Endometrial microvascular endothelial cells (primary cell): ENCODE measurements around the gene WDPCP. TPM values are rescaled to one million over a fixed set of nuclear protein-coding genes. Genes with fewer than 3 reads are reported as not detected.

Experiments
- in situ Hi-C: cut with HindIII; loops from 2 replicates; pipeline ENCODE4 v1.10.0; 2017; ENCODE audit warnings: low sequenced_read_pairs, low pct_unique_long_range_greater_than_20kb; ENCODE audit errors: inconsistent ontology term
- total RNA-seq: library from RNA; depleted of rRNA; stranded (reverse); fragments of >200 nt; gene quantifications from one replicate; pipeline ENCODE4 v1.2.3, GENCODE V29; 2015; ENCODE audit errors: inconsistent ontology term

Gene WDPCP
- total RNA-seq, 1 donor from 2014 or later, result 3.2 TPM

DNA sequence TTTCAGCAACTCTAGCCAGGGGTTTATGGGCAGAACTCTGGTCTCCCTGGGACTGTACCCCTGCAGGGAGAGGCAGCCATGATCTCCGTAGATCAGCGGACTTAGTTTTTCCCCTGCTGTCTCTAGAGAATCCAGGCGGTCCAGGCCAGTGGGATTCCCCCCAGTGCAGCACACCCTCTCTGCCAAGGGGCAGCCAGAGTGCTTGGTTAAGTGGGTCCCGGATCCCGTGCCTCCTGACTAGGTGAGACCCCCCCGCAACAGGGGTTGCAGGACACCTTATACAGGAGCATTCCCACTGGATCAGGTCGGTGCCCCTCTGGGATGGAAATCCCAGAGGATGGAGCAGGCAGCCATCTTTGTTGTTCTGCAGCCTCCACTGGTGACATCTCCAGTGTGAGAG is 33.0 kb downstream of the WDPCP start:
- in situ Hi-C loops, result no loop called here

DNA sequence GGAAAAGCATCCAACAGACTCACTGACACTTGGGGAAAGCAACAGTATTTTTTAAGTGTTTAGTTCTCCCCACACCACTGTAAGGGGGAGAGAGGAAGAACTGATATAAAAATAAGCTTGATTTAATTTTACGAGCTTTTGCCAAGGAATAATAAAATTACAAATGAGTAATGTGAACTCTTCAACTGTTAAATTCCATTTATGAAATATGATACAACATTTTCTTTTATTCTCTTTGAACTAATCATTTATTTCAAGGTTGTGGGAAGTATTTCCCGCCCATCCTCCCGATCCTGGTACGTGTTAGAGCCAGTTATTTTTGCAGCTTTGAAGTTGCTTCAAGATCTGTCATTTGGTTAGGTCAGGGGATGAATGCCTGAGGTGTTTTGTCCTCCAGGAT is 35.2 kb downstream of the WDPCP start:
- in situ Hi-C loops, result no loop called here

DNA sequence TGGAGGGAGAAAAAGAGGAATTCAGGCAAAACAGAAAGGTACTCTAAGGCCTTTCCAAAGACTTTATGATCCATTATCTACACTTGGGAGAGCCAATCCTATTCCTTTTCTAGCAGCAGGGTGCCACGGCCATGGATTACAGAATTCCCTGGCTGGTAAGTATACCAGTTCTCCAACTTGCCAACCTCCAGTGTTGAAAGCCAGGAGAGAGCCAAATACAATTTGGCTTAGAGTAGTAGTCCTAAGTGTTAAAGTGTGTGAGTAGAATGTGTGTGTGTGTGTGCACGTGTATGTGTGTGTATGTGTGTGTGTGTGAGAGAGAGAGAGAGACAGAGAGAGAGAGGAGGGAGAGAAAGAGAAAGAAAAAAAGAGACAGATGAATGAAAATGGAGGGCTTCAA is 43.3 kb downstream of the WDPCP start:
- in situ Hi-C loops, result no loop called here

DNA sequence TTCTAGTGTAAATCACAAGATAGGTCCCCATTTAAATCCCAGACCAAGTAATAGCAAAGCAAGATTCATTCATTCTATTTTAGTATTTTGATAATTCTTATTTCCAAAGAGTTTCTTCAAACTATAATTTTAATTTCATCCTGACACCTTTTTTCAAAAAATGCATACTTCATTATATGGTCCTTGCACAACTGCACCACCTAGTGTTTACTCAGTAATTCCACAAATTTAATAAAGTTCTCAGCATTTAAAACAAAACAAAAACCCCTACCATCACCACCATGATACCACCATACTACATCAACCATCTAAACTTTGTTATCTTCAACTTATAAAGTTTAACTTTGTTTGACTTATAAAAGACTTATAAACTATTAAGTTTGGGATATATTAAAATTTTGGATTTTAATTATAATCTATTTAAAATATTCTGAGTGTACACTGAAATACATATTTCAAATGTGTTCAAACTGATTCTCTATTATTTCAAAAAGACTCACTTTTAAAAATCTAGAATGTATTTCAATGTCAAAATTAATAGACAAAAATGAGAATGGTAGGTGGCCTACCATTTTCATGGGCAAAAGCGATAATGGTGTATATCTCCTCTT is 44.2 kb downstream of the WDPCP start:
- in situ Hi-C loops, result no loop called here

DNA sequence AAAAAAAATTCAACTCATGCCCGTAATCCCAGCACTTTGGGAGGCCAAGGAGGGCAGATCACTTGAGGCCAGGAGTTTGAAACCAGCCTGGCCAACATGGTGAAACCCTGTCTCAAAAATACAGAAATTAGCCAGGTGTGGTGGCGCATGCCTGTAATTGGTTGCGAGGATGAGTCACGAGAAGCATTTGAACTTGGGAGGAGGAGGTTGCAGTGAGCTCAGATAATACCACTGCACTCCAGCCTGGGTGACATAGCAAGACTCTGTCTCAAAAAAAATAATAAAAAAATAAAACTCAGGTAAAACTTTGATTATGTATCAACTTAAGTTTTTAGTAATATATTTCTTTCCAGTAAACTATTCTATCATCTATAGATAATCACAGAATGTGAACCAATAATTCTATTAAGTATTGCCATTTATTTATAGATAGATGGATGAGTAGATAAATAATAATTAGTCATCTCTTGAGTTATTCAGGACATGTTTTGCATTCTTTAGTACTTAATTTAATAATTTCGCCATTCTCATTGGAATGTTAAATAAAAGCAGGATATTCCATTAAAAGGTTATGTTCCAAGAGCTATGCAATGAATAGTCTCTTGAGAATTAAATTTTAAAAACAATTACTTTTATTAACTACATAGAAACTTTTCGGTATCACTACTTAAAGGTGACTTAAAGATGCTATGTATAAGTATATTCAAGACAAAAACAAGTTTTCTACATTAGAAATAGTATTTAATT is 48.7 kb downstream of the WDPCP start:
- in situ Hi-C loops, result no loop called here

- in situ Hi-C loops, result no loop called here
Observed at GRCh38 chr2:63538390-63538789, 49.9 kb downstream of the WDPCP start.

GRCh38 chr2:63537306-63537705 is 51.0 kb downstream of the WDPCP start:
- in situ Hi-C loops, result no loop called here

GRCh38 chr2:63530704-63531279 is 57.5 kb downstream of the WDPCP start:
- in situ Hi-C loops, result no loop called here

DNA sequence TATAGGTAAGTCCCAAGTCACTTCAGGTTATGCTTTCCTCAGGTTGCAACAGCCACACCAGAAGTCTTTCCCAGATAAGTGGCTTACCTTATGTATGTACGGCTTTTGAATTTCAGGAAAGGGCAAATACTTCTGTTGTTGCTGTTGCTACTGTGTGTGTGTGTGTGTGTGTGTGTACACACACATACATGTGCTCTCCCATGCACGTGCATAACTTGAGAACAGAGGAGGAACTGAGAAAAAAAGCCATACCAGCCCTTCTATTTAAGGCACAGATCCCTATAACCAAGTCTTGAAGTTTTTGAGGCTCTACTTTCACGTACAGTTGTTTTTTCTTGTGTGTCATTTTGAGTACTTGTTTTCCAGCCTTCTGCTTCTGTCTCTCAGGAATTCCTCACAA is 62.4 kb downstream of the WDPCP start:
- in situ Hi-C loops, result no loop called here

- in situ Hi-C loops, result no loop called here
Observed at GRCh38 chr2:63522950-63523349, 65.3 kb downstream of the WDPCP start.

GRCh38 chr2:63520793-63521192 is 67.5 kb downstream of the WDPCP start:
- in situ Hi-C loops, result no loop called here

DNA sequence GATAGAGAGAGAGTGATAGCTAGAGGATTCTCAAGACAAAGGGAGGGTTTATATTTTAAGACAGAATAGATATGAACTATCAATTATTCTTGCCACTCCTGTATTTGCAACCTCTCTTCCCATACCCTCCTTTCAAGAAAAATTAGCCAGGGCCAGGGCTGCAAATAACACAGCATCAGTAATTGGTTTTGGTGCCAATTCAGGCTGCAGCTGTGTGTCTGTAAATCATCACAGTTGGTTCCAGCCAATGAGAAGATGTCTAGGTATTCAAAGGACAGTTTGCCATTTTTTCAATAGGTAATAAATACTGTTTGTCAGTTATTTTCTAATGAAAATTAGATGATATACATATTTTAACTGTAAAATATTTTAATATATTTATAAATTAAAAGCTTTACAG is 73.5 kb downstream of the WDPCP start:
- in situ Hi-C loops, result no loop called here

DNA sequence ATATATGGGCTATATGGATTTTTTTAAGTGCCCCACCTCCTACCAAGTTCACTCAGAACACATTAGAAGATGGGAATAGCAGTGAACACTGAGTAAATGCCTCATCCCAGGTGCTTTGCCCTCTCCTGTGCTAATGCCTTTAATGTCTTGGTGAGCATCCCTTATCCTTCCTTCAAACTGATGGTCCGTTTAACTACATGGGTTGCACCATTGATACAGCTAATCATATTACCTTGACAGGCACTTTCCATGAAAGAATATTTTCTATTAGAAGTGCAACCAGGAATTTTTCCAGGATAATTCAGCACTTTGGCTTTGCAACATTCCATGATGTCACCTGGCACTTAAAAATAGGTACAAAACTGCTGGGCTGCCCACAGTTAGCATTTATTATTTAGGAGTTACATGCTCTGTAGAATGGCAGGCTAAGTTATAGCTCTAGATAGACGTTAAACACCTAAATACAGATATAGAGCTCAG is 74.0 kb downstream of the WDPCP start:
- in situ Hi-C loops, result no loop called here

GRCh38 chr2:63506320-63506719 is 82.0 kb downstream of the WDPCP start:
- in situ Hi-C loops, result no loop called here

GRCh38 chr2:63503818-63504217 is 84.5 kb downstream of the WDPCP start:
- in situ Hi-C loops, result no loop called here

GRCh38 chr2:63500398-63500797 is 87.9 kb downstream of the WDPCP start:
- in situ Hi-C loops, result no loop called here

GRCh38 chr2:63497576-63497975 is 90.7 kb downstream of the WDPCP start:
- in situ Hi-C loops, result no loop called here

DNA sequence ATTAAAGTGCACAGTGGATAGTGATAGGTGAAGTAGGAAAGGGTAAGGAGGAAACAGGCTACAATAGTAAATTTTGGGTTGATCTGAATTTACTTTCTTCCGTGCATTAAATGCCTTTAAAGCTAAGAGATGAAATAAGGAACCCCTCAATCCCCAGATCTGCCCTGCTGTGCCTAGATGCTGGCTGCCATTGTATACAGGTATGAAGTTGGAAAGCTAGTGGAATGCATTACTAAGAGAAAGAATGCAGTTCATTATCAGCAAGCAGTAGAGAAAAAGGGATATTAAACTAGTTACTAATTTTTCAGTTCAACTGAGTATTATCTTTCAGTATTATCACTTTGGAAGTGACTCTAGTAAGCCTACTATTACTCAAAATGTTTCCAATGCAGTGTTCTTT is 93.3 kb downstream of the WDPCP start:
- in situ Hi-C loops, result no loop called here

GRCh38 chr2:63494100-63494499 is 94.2 kb downstream of the WDPCP start:
- in situ Hi-C loops, result no loop called here

DNA sequence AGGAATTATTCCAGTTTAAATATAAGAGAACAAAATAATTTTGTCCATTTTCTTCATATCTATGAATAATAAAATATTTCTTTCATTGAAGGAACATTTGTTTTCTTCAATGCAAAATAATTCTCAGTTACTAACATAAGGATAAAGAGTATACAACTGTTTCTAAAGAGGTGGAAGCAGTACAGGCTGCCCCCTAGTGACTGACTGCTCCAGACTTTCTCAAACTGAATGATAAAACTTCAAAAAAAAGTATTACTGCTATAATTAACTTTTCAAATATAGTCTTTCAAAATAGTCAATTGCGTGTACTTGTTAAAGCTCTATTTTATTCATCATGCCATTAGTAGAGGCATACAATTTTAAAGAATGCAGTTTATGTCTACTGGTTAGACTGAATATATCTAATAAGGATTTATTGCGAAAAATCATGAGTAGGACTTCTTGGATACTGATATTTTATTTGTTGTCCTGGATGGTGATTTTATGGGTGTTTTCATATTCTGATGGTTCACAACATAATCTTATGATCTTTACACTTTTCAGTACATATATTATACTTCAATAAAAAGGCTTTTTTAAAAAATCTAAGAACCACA is 100.1 kb downstream of the WDPCP start:
- in situ Hi-C loops, result no loop called here
